Breast epithelium (tissue), 4 donors: Measurements from ENCODE around the gene RNF39. TPM values are rescaled to one million over a fixed set of nuclear protein-coding genes. Genes with fewer than 3 reads are reported as not detected.

Experiments
- DNase-seq, 2 donors: peaks; one replicate each; pipeline ENCODE4 v3.0.0-alpha.2; 2019; ENCODE audit warnings: low spot score in 2 of 2
- H3K27ac ChIP-seq, 2 donors: fragments of 200-600 bp; sonication (generic) in 1 of 2; one replicate each; pipeline ENCODE4 v1.5.1; 2016 to 2019; ENCODE audit warnings: mild to moderate bottlenecking in 1 of 2
- H3K27me3 ChIP-seq, 2 donors: fragments of 200-600 bp; sonication (generic) in 1 of 2; one replicate each; pipeline versions ENCODE4 v1.5.1 to v1.6.0; 2017 to 2019; ENCODE audit warnings: control low read depth in 1 of 2, mild to moderate bottlenecking in 1 of 2
- H3K36me3 ChIP-seq: fragments of 200-600 bp; one replicate; pipeline ENCODE4 v1.5.1; 2019
- H3K4me1 ChIP-seq, 2 donors: fragments of 200-600 bp; sonication (generic); one replicate each; pipeline ENCODE4 v1.5.1; 2016 to 2019; ENCODE audit warnings: control low read depth in 1 of 2
- H3K4me3 ChIP-seq, 3 donors: fragments of 200-600 bp; sonication (generic); 1 replicate in 2 of 3; 2 replicates in 1 of 3; pipeline ENCODE4 v1.5.1; 2016 to 2019; ENCODE audit warnings: mild to moderate bottlenecking in 3 of 3, moderate library complexity in 2 of 3
- H3K9me3 ChIP-seq, 2 donors: fragments of 200-600 bp; sonication (generic) in 1 of 2; one replicate each; pipeline ENCODE4 v1.5.1; 2016 to 2019; ENCODE audit warnings: control low read depth in 1 of 2
- CTCF ChIP-seq, 3 donors: fragments of 450-650 bp; IDR thresholded peaks; one replicate each; pipeline ENCODE4 v1.5.1; 2016 to 2017; ENCODE audit warnings: antibody characterized with exemption in 3 of 3, mild to moderate bottlenecking in 3 of 3, moderate library complexity in 3 of 3
- POLR2A ChIP-seq: fragments of 450-650 bp; IDR thresholded peaks from one replicate; pipeline ENCODE4 v1.6.1; 2016; ENCODE audit warnings: antibody characterized with exemption, mild to moderate bottlenecking, moderate library complexity
- POLR2AphosphoS5 ChIP-seq, 3 donors: sonication (generic); formaldehyde crosslinking; IDR thresholded peaks; one replicate each; pipeline ENCODE4 v1.6.1; 2017; ENCODE audit warnings: antibody characterized with exemption in 3 of 3
- intact Hi-C: fragments of 100-400 bp; cut with DNase I; formaldehyde crosslinking; loops from one replicate; pipeline ENCODE4 v1.15.1; 2023; ENCODE audit warnings: low total_unique reads
- total RNA-seq, 3 donors: library from RNA; depleted of rRNA; stranded (reverse); fragments of >200 nt; gene quantifications; one replicate each; pipeline ENCODE4 v1.1.0, GENCODE V29; 2016

The RNF39 gene
- total RNA-seq, 3 donors from 2014 or later: 11.1 to 40.0 TPM; not detected in 1

- TF ChIP-seq POLR2A (no peak), POLR2AphosphoS5 (IDR thresholded peaks at IDR 0.05) (no peak), CTCF (IDR thresholded peaks at IDR 0.05) (no peak)
- no peaks in the 10 kb centered on the region for H3K36me3 ChIP-seq
- intact Hi-C loops: no loop called here
- H3K4me3 ChIP-seq: no peak overlapping the region
- H3K9me3 ChIP-seq: no peaks in the 10 kb centered on the region
- no peak for DNase-seq
- peaks cover 3 to 7% of the 10 kb centered on the region in 2 donors for H3K4me1 ChIP-seq
- no peak overlapping the region for H3K27ac ChIP-seq
- no peaks in the 10 kb centered on the region for H3K27me3 ChIP-seq
Measured at GRCh38 chr6:30071858-30072257, 3.7 kb downstream of the RNF39 start.

GRCh38 chr6:30071081-30071818, 4.3 kb downstream of the RNF39 start:
- Histone ChIP-seq H3K9me3 (no peaks in the 10 kb centered on the region), H3K36me3 (no peaks in the 10 kb centered on the region), H3K4me3 (peak overlapping the region in 1 of 3 donors; percentile 12), H3K4me1 (peaks cover 3 to 7% of the 10 kb centered on the region in 2 donors), H3K27me3 (no peaks in the 10 kb centered on the region), H3K27ac (no peak overlapping the region)
- no peak for DNase-seq
- intact Hi-C loops: no loop called here
- TF ChIP-seq POLR2AphosphoS5 (IDR thresholded peaks at IDR 0.05): no peak
- TF ChIP-seq CTCF (IDR thresholded peaks at IDR 0.05): no peak
- no peak for TF ChIP-seq POLR2A

- intact Hi-C loops: no loop called here
- DNase-seq: no peak
- TF ChIP-seq CTCF (IDR thresholded peaks at IDR 0.05): no peak
- TF ChIP-seq POLR2A: no peak
- TF ChIP-seq POLR2AphosphoS5 (IDR thresholded peaks at IDR 0.05): no peak
- Histone ChIP-seq H3K4me1 (peaks cover 3 to 7% of the 10 kb centered on the region in 2 donors), H3K4me3 (peak overlapping the region; percentile 65 to 82 (median 68)), H3K9me3 (no peaks in the 10 kb centered on the region), H3K27ac (peak overlapping the region; percentile 95 to 96), H3K27me3 (no peaks in the 10 kb centered on the region), H3K36me3 (no peaks in the 10 kb centered on the region)
Measured at GRCh38 chr6:30067460-30068139, 8.0 kb downstream of the RNF39 start.

GRCh38 chr6:30066577-30067459, 8.8 kb downstream of the RNF39 start, which contains the start of gene PPP1R11:
Gene PPP1R11, plus strand, starts transcription at chr6:30067198. Its CDS starts 213 bp downstream, at chr6:30067411.
- peak; percentile 97 to 99 for DNase-seq
- Histone ChIP-seq H3K27ac (peak within 1 kb of the TSS; percentile 95 to 96), H3K36me3 (no peaks in the 10 kb centered on the region), H3K4me3 (peak within 1 kb of the TSS; percentile 65 to 82 (median 68)), H3K9me3 (no peaks in the 10 kb centered on the region), H3K4me1 (peaks cover 3 to 7% of the 10 kb centered on the region in 2 donors), H3K27me3 (no peaks in the 10 kb centered on the region)
- TF ChIP-seq POLR2A: peak; percentile 46
- TF ChIP-seq POLR2AphosphoS5 (IDR thresholded peaks at IDR 0.05): peak; percentile 87 to 93 (median 93)
- TF ChIP-seq CTCF (IDR thresholded peaks at IDR 0.05): no peak
- intact Hi-C loops: no loop called here
